Activated CD4-positive, alpha-beta T cell treated with anti-CD3 and anti-CD28 coated beads for 36 hours (primary cell): Measurements from ENCODE around the gene ZNF341. TPM values are rescaled to one million over a fixed set of nuclear protein-coding genes. Genes with fewer than 3 reads are reported as not detected.

ENCODE experiments used
- ATAC-seq: fragments of 200-7000 bp; cut with Tn5 transposase; one replicate; pipeline ENCODE4 v1.10.0; 2021; ENCODE audit warnings: mild to moderate bottlenecking, moderate library complexity
- CTCF ChIA-PET: fragments of 350-600 bp; sonication (Branson Sonifier 250); formaldehyde crosslinking; loops from one replicate; lab custom pipeline; 2021; ENCODE audit warnings: antibody characterized with exemption; lab: Charles Lee
- POLR2A ChIA-PET: fragments of 350-600 bp; sonication (Branson Sonifier 250); formaldehyde crosslinking; loops from one replicate; lab custom pipeline; 2021; ENCODE audit warnings: antibody characterized with exemption, inconsistent platforms; lab: Charles Lee
- DNase-seq: peaks from one replicate; pipeline ENCODE4 v3.0.0-alpha.2; 2020
- H3K27ac Mint-ChIP-seq: one replicate; pipeline ENCODE4 v1.8.0; 2021; ENCODE audit warnings: mixed read lengths
- H3K27me3 Mint-ChIP-seq: one replicate; pipeline ENCODE4 v1.8.0; 2021; ENCODE audit warnings: mixed read lengths
- H3K36me3 Mint-ChIP-seq: one replicate; pipeline ENCODE4 v1.8.0; 2021; ENCODE audit warnings: low read depth, mixed read lengths
- H3K4me1 Mint-ChIP-seq: one replicate; pipeline ENCODE4 v1.8.0; 2021; ENCODE audit warnings: mixed read lengths
- H3K4me3 Mint-ChIP-seq: one replicate; pipeline ENCODE4 v1.8.0; 2021; ENCODE audit warnings: mild to moderate bottlenecking, moderate library complexity, mixed read lengths
- H3K9me3 Mint-ChIP-seq: one replicate; pipeline ENCODE4 v1.8.0; 2021; ENCODE audit warnings: low read depth, mixed read lengths
- intact Hi-C, 2 experiments: fragments of 100-400 bp; cut with DNase I in 1 of 2; cut with micrococcal nuclease in 1 of 2; formaldehyde crosslinking; loops; one replicate each; pipeline versions ENCODE4 v1.14.2 to v1.15.1; 2022 to 2024; cut with DNase I, micrococcal nuclease
- total RNA-seq, 2 experiments: library from RNA; stranded (reverse); gene quantifications; one replicate each; pipeline ENCODE4 v1.2.3, GENCODE V29; 2021

Gene ZNF341
- total RNA-seq = 1 to 10 TPM; 4.3 to 6.1 TPM

- H3K4me3 Mint-ChIP-seq = peak within 1 kb of the TSS; percentile 75
- H3K36me3 Mint-ChIP-seq = peaks cover 9% of the 10 kb centered on the region
- H3K27me3 Mint-ChIP-seq = no peaks in the 10 kb centered on the region
- peaks cover 5% of the 10 kb centered on the region for H3K9me3 Mint-ChIP-seq
- peaks cover 21% of the 10 kb centered on the region for H3K4me1 Mint-ChIP-seq
- intact Hi-C loops = loop anchor here (1.0 to 5.0 kb wide), 17 partner anchors 11 to 914 kb away; partner anchors contain the start of genes E2F1 (in 2 of the 2), PXMP4 (in 2 of the 2), SNTA1 (in 2 of the 2) and ACTL10 (in 1 of the 2)
- POLR2A ChIA-PET = interaction anchor here (1.0 to 1.9 kb wide), 2 partner anchors 12 to 45 kb away, joined by 5 to 13 read pairs; partner anchors contain the start of gene PXMP4
- peak within 1 kb of the TSS; percentile 86 for H3K27ac Mint-ChIP-seq
- CTCF ChIA-PET = interaction anchor here (0.7 to 1.8 kb wide), 9 partner anchors 12 to 363 kb away, joined by 3 to 8 read pairs (median 3); partner anchors contain the start of gene PXMP4
- ATAC-seq (peak; percentile 90), DNase-seq (peak; percentile 94)
Observed at GRCh38 chr20:33731693-33732165, at the start of gene ZNF341. TSS of gene ZNF341 (plus strand) at chr20:33731996. CDS start at chr20:33732022, 26 bp downstream.

GRCh38 chr20:33684533-33685327 lies 47.1 kb upstream of the ZNF341 start:
- Mint-ChIP-seq H3K9me3 (no peaks in the 10 kb centered on the region), H3K36me3 (peaks cover 24% of the 10 kb centered on the region), H3K27ac (peak overlapping the region; percentile 83), H3K4me3 (peak overlapping the region; percentile 95), H3K27me3 (no peaks in the 10 kb centered on the region), H3K4me1 (peaks cover 81% of the 10 kb centered on the region)
- ATAC-seq = no peak
- POLR2A ChIA-PET = interaction anchor here (0.6 to 1.7 kb wide), 7 partner anchors 18 to 130 kb away, joined by 3 to 5 read pairs (median 3); partner anchors contain the start of genes ACTL10, CHMP4B and PXMP4
- no peak for DNase-seq
- CTCF ChIA-PET = interaction anchor here (0.7 to 9.1 kb wide), 4 partner anchors 18 to 48 kb away, joined by 3 to 91 read pairs (median 6); partner anchors contain the start of genes ACTL10 and PXMP4
- intact Hi-C loops = loop anchor here (5.0 kb wide), 3 partner anchors 48 to 1858 kb away; partner anchors contain the start of genes ERGIC3 (in 1 of the 2) and ZNF341 (in 1 of the 2)

- peaks cover 79% of the 10 kb centered on the region for H3K4me1 Mint-ChIP-seq
- DNase-seq (peak; percentile 87), ATAC-seq (peak; percentile 58)
- ChIA-PET CTCF (interaction anchor here (0.7 to 9.1 kb wide), 4 partner anchors 18 to 47 kb away, joined by 3 to 91 read pairs (median 6); partner anchors contain the start of genes ACTL10 and PXMP4), POLR2A (interaction anchor here (0.6 to 1.7 kb wide), 7 partner anchors 19 to 202 kb away, joined by 3 to 5 read pairs (median 3); partner anchors contain the start of genes ACTL10, CHMP4B and PXMP4)
- H3K36me3 Mint-ChIP-seq = peaks cover 22% of the 10 kb centered on the region
- H3K4me3 Mint-ChIP-seq = peak overlapping the region; percentile 95
- peak overlapping the region; percentile 83 for H3K27ac Mint-ChIP-seq
- H3K9me3 Mint-ChIP-seq = no peaks in the 10 kb centered on the region
- intact Hi-C loops = loop anchor here (1.0 to 5.0 kb wide), 13 partner anchors 11 to 1857 kb away; partner anchors contain the start of genes PXMP4 (in 2 of the 2), ACTL10 (in 1 of the 2), CBFA2T2 (in 1 of the 2) and CHMP4B (in 1 of the 2)
- H3K27me3 Mint-ChIP-seq = no peaks in the 10 kb centered on the region
Observed at GRCh38 chr20:33685328-33686099, 46.3 kb upstream of the ZNF341 start.

GRCh38 chr20:33686100-33686983 lies 45.5 kb upstream of the ZNF341 start, which contains the start of gene E2F1:
TSS of gene E2F1 (minus strand) at chr20:33686385. CDS start at chr20:33686264, 121 bp downstream.
- Mint-ChIP-seq H3K27ac (peak within 1 kb of the TSS; percentile 83), H3K36me3 (peaks cover 16% of the 10 kb centered on the region), H3K9me3 (no peaks in the 10 kb centered on the region), H3K27me3 (no peaks in the 10 kb centered on the region), H3K4me1 (peaks cover 73% of the 10 kb centered on the region), H3K4me3 (peak within 1 kb of the TSS; percentile 95)
- peak; percentile 84 for ATAC-seq
- peak; percentile 98 for DNase-seq
- ChIA-PET CTCF (interaction anchor here (1.3 to 9.1 kb wide), 3 partner anchors 9 to 33 kb away, joined by 3 to 91 read pairs (median 10); partner anchors contain the start of genes ACTL10 and PXMP4), POLR2A (interaction anchor here (0.6 to 1.7 kb wide), 6 partner anchors 13 to 1768 kb away, joined by 3 to 5 read pairs (median 4); partner anchors contain the start of genes ACTL10 and PXMP4)
- intact Hi-C loops = loop anchor here (1.0 to 5.0 kb wide), 13 partner anchors 12 to 1856 kb away; partner anchors contain the start of genes PXMP4 (in 2 of the 2), ACTL10 (in 1 of the 2), CBFA2T2 (in 1 of the 2) and CHMP4B (in 1 of the 2)

GRCh38 chr20:33686984-33687366 lies 44.8 kb upstream of the ZNF341 start:
- Mint-ChIP-seq H3K9me3 (no peaks in the 10 kb centered on the region), H3K27ac (peak overlapping the region; percentile 83), H3K4me3 (peak overlapping the region; percentile 56), H3K36me3 (peaks cover 13% of the 10 kb centered on the region), H3K4me1 (peaks cover 67% of the 10 kb centered on the region), H3K27me3 (no peaks in the 10 kb centered on the region)
- DNase-seq = no peak
- intact Hi-C loops = loop anchor here (1.0 to 5.0 kb wide), 13 partner anchors 13 to 1855 kb away; partner anchors contain the start of genes PXMP4 (in 2 of the 2), ACTL10 (in 1 of the 2), CBFA2T2 (in 1 of the 2) and CHMP4B (in 1 of the 2)
- CTCF ChIA-PET = interaction anchor here (1.3 to 1.5 kb wide), 2 partner anchors 9 to 33 kb away, joined by 3 to 6 read pairs; partner anchors contain the start of gene PXMP4
- no peak for ATAC-seq
- POLR2A ChIA-PET = interaction anchor here (0.6 to 0.7 kb wide), 3 partner anchors 14 to 1767 kb away, joined by 3 to 5 read pairs (median 4); no protein-coding TSS in a partner anchor

- ChIA-PET POLR2A (interaction anchor here (0.7 kb wide), 2 partner anchors 14 to 45 kb away, joined by 4 to 5 read pairs; no protein-coding TSS in a partner anchor), CTCF (interaction anchor here (0.7 to 1.5 kb wide), 3 partner anchors 8 to 33 kb away, joined by 3 to 6 read pairs (median 3); partner anchors contain the start of gene PXMP4)
- intact Hi-C loops = loop anchor here (5.0 kb wide), 3 partner anchors 45 to 1855 kb away; partner anchors contain the start of genes ERGIC3 (in 1 of the 2) and ZNF341 (in 1 of the 2)
- H3K27me3 Mint-ChIP-seq = no peaks in the 10 kb centered on the region
- no peak overlapping the region for H3K4me3 Mint-ChIP-seq
- peak overlapping the region; percentile 83 for H3K27ac Mint-ChIP-seq
- peaks cover 62% of the 10 kb centered on the region for H3K4me1 Mint-ChIP-seq
- ATAC-seq = no peak
- no peak for DNase-seq
- H3K36me3 Mint-ChIP-seq = peaks cover 12% of the 10 kb centered on the region
- H3K9me3 Mint-ChIP-seq = no peaks in the 10 kb centered on the region
Observed at GRCh38 chr20:33687370-33687915, 44.4 kb upstream of the ZNF341 start.

GRCh38 chr20:33687993-33688937 lies 43.5 kb upstream of the ZNF341 start:
- Mint-ChIP-seq H3K27me3 (no peaks in the 10 kb centered on the region), H3K4me1 (peaks cover 54% of the 10 kb centered on the region), H3K4me3 (no peak overlapping the region), H3K27ac (peak overlapping the region; percentile 74), H3K36me3 (peaks cover 9% of the 10 kb centered on the region), H3K9me3 (no peaks in the 10 kb centered on the region)
- intact Hi-C loops = loop anchor here (5.0 kb wide), 3 partner anchors 44 to 1854 kb away; partner anchors contain the start of genes ERGIC3 (in 1 of the 2) and ZNF341 (in 1 of the 2)
- no peak for DNase-seq
- CTCF ChIA-PET = interaction anchor here (0.7 to 1.5 kb wide), 6 partner anchors 8 to 45 kb away, joined by 3 to 6 read pairs (median 3); partner anchors contain the start of genes ACTL10 and PXMP4
- no peak for ATAC-seq
- POLR2A ChIA-PET = interaction anchor here (1.0 to 1.3 kb wide), 2 partner anchors 20 to 306 kb away, joined by 3 to 4 read pairs; partner anchors contain the start of gene RALY

- ATAC-seq (no peak), DNase-seq (no peak)
- Mint-ChIP-seq H3K36me3 (peaks cover 9% of the 10 kb centered on the region), H3K4me1 (peaks cover 54% of the 10 kb centered on the region), H3K27ac (peak overlapping the region; percentile 24), H3K4me3 (no peak overlapping the region), H3K9me3 (no peaks in the 10 kb centered on the region), H3K27me3 (no peaks in the 10 kb centered on the region)
- intact Hi-C loops = loop anchor here (5.0 kb wide), 3 partner anchors 43 to 1853 kb away; partner anchors contain the start of genes ERGIC3 (in 1 of the 2) and ZNF341 (in 1 of the 2)
- ChIA-PET CTCF (interaction anchor here (1.0 to 1.2 kb wide), 2 partner anchors 36 to 44 kb away, joined by 3 to 5 read pairs; no protein-coding TSS in a partner anchor), POLR2A (interaction anchor here (1.0 to 1.3 kb wide), 2 partner anchors 21 to 305 kb away, joined by 3 to 4 read pairs; partner anchors contain the start of gene RALY)
Observed at GRCh38 chr20:33688938-33689424, 42.8 kb upstream of the ZNF341 start.
